Subcutaneous abdominal adipose tissue (tissue), 5 donors: ENCODE measurements around the gene KRT81.

Experiments
- H3K27ac ChIP-seq: one replicate; pipeline ENCODE4 v1.7.0; 2013; ENCODE audit warnings: low read depth, mild to moderate bottlenecking, inconsistent platforms, low read length, moderate library complexity
- H3K27me3 ChIP-seq, 5 donors: one replicate each; pipeline ENCODE4 v1.7.0; 2013; ENCODE audit warnings: low read length in 5 of 5, inconsistent platforms in 1 of 5; ENCODE audit not compliant: control insufficient read depth in 5 of 5, insufficient read depth in 4 of 5
- H3K36me3 ChIP-seq, 5 donors: one replicate each; pipeline ENCODE4 v1.7.0; 2013; ENCODE audit warnings: low read length in 5 of 5; ENCODE audit not compliant: control insufficient read depth in 5 of 5, insufficient read depth in 5 of 5
- H3K4me1 ChIP-seq, 5 donors: one replicate each; pipeline ENCODE4 v1.7.0; 2013; ENCODE audit warnings: low read length in 5 of 5, mild to moderate bottlenecking in 3 of 5, moderate library complexity in 1 of 5; ENCODE audit not compliant: control insufficient read depth in 5 of 5, insufficient read depth in 5 of 5
- H3K4me3 ChIP-seq, 5 donors: one replicate each; pipeline ENCODE4 v1.7.0; 2013; ENCODE audit warnings: low read length in 5 of 5, low read depth in 1 of 5
- H3K9ac ChIP-seq, 5 donors: one replicate each; pipeline ENCODE4 v1.7.0; 2013; ENCODE audit warnings: low read length in 5 of 5, mild to moderate bottlenecking in 4 of 5, moderate library complexity in 3 of 5
- H3K9me3 ChIP-seq, 5 donors: one replicate each; pipeline ENCODE4 v1.7.0; 2013; ENCODE audit warnings: low read length in 5 of 5; ENCODE audit not compliant: control insufficient read depth in 5 of 5
- donor health status: healthy.
- donor health status: healthy.
- donor health status: healthy.
- donor health status: healthy.
- donor health status: healthy.

Gene KRT81

DNA sequence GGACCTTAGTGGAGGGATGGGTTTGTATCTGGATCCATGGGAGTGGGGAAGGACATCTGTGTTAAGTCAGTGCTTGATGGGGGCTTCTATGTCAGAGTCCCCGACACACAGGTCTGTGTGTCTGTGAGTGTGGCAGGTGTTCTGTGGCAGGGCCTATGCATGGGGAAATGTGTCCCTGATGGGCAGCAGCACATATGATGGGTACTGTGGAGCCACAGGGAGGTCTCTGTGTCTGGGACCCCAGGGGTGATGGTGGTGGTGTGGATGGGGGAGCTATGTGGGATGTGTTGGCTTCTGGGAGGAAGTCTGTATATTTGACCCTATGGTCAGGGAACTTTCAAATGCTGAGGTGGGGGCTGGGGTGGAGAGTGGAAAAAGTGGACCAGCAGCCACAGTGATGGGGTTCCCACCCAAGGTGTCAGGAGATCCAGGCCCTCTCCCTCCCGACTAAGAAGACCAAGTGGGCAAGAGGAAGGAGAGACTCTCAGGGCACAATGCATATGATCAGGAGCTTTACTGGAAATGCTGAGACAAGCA is 41.8 kb downstream of the KRT81 start:
- Histone ChIP-seq H3K36me3 (no peaks in the 10 kb centered on the region), H3K9me3 (no peaks in the 10 kb centered on the region), H3K27ac (no peak overlapping the region), H3K27me3 (peaks cover 10 to 28% (median 21%) of the 10 kb centered on the region in 5 donors), H3K9ac (no peak overlapping the region), H3K4me3 (no peak overlapping the region), H3K4me1 (peaks cover 0 to 12% (median 5%) of the 10 kb centered on the region in 5 donors)

DNA sequence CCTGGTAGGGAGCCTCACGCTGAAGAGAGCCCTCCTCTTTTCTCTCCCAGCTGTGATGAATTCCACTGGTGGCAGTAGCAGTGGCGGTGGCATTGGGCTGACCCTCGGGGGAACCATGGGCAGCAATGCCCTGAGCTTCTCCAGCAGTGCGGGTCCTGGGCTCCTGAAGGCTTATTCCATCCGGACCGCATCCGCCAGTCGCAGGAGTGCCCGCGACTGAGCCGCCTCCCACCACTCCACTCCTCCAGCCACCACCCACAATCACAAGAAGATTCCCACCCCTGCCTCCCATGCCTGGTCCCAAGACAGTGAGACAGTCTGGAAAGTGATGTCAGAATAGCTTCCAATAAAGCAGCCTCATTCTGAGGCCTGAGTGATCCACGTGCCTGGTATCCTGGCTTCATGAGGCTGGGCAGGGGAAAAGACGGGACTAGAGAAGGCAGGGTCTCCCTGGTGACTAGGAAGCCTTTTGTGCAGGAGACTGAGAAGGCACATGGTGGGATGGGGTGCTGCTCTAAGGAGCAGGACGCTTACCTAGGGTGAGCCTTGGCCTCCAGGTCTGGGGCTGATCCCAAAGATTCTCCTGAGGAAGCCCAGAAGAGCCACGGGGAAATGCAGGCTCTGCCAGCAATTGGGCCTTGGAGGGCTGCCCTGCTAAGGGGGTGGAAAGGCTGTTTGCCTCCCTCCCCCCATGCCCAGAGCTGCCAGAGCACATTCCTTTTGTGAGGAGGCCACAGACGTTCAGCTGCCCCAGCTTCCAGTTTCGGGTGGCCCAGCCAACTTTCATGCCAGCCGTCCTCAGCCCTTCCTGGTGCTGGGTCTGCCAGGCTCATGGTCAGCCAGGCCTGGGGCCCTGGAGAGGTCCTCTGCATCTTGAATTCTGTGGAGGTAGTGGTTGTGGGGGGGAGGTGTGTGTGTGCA is 42.5 kb downstream of the KRT81 start:
- Histone ChIP-seq H3K4me1 (peaks cover 0 to 20% (median 13%) of the 10 kb centered on the region in 5 donors), H3K9ac (no peak overlapping the region), H3K27ac (no peak overlapping the region), H3K36me3 (no peaks in the 10 kb centered on the region), H3K9me3 (no peaks in the 10 kb centered on the region), H3K4me3 (no peak overlapping the region), H3K27me3 (peaks cover 10 to 28% (median 17%) of the 10 kb centered on the region in 5 donors)

DNA sequence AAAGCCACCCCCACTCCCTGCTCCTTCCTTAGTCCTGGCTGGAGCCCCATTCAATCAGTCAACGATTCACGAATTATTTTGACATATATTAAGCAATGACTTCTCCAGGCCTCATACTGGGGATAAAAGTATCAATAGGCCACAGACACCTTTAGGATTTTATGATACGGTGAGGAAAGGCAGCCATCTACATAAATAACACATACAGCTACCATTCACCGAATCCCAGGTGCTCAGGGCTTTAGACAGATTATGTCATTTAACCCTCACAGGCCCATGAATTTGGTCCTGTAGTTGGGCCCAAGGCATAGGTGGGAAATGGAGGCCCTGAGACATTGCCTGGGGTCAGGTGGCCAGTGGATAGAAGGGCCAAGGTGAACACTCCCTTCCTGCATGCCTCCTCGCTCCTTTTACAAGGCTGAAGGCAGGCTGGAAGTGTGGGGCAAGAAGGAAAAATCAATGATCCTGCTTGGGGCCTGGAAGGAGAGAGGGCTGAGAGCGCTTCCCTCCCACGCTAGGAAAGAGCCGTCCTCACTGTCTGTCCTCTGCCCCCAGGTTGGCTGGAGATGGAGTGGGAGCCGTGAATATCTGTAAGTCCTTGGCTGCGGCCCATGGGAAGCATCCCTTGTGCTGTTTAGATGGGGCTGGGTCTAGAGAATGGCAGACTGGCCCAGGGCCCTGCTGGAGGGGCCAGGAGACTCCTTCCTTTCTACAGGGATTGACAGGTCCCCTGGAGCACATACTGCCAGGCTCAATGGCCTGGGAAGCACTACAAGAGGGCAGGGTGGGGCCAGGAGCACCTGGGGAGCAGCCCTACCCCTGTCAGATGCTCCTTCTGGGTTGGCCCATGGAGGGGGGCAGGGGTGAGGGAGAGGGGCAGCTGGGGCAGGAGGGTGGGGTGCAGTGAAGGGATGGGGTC is 43.5 kb downstream of the KRT81 start:
- Histone ChIP-seq H3K27ac (no peak overlapping the region), H3K27me3 (peaks cover 10 to 29% (median 17%) of the 10 kb centered on the region in 5 donors), H3K36me3 (no peaks in the 10 kb centered on the region), H3K4me3 (no peak overlapping the region), H3K9me3 (no peaks in the 10 kb centered on the region), H3K9ac (no peak overlapping the region), H3K4me1 (peaks cover 3 to 28% (median 20%) of the 10 kb centered on the region in 5 donors)

DNA sequence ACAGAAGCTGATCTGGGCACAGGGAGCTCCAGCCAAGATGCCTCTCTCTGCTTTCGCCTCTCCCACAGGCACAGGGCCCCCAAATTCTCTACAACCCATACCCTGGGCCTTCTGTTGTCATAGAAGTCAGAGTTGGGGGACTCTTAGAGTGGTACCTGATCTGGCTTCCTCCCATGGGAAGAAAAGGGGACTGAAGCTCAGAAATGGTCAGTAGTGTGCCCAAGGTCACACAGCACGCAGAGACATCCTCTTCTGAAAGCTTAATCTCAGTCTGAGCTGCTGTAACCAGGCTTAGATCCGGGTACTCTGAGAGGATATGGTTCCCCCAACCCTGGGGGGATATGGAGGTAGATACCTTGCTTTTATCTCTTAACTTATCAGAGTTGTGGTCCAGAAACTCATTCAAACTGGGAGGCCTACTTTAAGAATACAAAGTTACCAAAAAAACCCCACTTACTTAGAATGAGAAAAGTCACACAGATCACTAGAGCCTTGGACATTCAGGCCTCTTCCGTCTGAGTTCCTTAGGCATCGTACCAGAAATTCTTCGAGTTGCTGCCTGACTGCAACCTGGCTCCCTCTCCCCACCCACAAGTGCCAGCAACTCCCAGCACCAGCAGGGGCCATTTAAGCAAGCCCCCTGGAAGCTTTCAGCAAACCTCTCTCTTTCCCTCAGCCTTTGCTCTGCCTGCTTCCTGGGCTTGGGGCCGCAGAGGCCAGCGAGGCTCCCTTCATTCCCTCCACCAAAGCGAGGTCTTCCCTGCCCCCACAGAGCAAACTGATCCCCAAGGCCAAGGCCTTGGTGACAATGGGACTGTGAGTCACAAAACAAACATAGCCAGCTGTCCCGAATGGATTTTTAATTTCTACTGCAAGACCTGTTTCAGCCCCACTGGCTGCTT is 44.4 kb downstream of the KRT81 start:
- peaks cover 3 to 28% (median 20%) of the 10 kb centered on the region in 5 donors for H3K4me1 ChIP-seq
- H3K9me3 ChIP-seq, result no peaks in the 10 kb centered on the region
- no peaks in the 10 kb centered on the region for H3K36me3 ChIP-seq
- H3K27ac ChIP-seq, result no peak overlapping the region
- peaks cover 10 to 29% (median 17%) of the 10 kb centered on the region in 5 donors for H3K27me3 ChIP-seq
- no peak overlapping the region for H3K9ac ChIP-seq
- H3K4me3 ChIP-seq, result no peak overlapping the region

DNA sequence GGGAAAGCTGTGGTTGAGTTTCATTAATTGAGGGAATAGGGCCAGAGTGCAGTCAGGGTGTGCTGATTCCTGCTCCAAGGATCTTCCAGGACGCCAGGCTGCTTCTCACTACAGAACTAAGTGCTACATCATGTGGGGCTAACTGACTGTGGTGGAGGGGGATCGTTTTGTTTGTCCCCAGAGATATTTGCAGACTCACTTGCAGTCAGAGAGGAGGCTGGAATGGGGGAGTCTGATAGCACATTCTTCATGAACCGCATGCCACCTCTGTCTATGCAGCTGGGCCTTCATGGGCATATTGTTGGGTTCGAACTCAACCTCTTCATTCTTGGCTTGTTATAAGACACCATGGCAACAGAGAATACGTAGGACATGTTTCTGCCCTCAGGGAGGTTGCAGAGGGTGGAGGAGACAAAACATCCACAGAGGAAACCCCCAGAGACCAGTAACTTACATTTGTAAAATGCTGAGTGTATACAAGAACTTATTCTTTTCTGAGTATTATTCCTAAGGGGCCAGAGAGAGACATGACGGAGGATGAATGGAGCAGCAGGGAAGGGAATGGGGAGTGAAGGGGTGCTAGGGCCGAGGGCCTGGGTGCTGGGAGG is 45.3 kb downstream of the KRT81 start:
- Histone ChIP-seq H3K9me3 (no peaks in the 10 kb centered on the region), H3K36me3 (no peaks in the 10 kb centered on the region), H3K4me3 (no peak overlapping the region), H3K27ac (no peak overlapping the region), H3K4me1 (peaks cover 3 to 28% (median 20%) of the 10 kb centered on the region in 5 donors), H3K27me3 (peaks cover 10 to 29% (median 17%) of the 10 kb centered on the region in 5 donors), H3K9ac (no peak overlapping the region)

DNA sequence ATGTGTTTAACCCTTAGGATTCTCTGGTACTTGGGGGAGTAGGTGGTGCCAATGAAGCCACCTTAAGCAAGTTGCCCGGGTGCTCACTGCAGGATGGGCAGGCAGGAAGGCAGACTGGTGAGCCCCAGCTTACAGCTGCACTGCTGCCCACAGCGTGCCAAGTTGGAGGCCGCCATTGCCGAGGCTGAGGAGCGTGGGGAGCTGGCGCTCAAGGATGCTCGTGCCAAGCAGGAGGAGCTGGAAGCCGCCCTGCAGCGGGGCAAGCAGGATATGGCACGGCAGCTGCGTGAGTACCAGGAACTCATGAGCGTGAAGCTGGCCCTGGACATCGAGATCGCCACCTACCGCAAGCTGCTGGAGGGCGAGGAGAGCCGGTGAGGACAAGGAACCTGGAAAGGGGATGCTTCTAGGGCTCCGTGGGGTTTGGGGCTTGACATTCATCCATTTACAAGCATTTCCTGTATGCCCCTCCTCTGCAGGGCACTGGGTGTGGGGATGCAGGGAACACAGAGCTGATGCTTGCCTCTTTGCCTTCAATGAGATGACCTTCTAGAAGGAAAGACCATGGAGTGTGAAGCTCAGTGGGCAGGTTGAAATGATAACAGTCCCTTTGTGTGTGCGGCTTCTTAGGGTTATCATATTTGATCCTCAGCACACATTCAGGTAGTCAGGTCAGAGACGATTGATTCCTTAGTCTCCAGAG is 45.9 kb downstream of the KRT81 start:
- Histone ChIP-seq H3K27me3 (peaks cover 7 to 25% (median 12%) of the 10 kb centered on the region in 5 donors), H3K9ac (no peak overlapping the region), H3K4me3 (no peak overlapping the region), H3K36me3 (no peaks in the 10 kb centered on the region), H3K4me1 (peaks cover 3 to 26% (median 20%) of the 10 kb centered on the region in 5 donors), H3K27ac (no peak overlapping the region), H3K9me3 (no peaks in the 10 kb centered on the region)

DNA sequence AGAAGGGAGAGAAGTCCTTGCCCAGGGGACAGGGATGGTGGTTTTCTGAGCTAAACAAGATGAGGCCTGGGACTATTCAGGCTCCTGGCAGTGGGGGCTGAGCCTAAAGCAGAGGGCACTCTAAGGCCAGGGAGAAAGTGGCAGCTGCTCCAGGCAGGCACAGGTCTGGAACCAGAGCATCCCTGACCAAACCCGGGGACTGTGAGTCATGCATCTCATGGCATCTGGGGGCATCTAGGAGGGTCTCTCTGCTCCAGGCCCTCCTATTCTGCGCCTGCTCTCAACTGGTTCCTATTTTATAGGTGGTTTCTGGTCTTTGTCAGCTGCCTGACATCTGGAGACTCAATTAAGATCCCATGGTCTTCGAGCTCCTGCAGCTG is 46.7 kb downstream of the KRT81 start:
- no peak overlapping the region for H3K4me3 ChIP-seq
- no peaks in the 10 kb centered on the region for H3K9me3 ChIP-seq
- no peak overlapping the region for H3K9ac ChIP-seq
- H3K27ac ChIP-seq, result no peak overlapping the region
- H3K27me3 ChIP-seq, result peaks cover 0 to 17% (median 4%) of the 10 kb centered on the region in 5 donors
- H3K36me3 ChIP-seq, result no peaks in the 10 kb centered on the region
- H3K4me1 ChIP-seq, result peaks cover 3 to 20% (median 20%) of the 10 kb centered on the region in 5 donors

DNA sequence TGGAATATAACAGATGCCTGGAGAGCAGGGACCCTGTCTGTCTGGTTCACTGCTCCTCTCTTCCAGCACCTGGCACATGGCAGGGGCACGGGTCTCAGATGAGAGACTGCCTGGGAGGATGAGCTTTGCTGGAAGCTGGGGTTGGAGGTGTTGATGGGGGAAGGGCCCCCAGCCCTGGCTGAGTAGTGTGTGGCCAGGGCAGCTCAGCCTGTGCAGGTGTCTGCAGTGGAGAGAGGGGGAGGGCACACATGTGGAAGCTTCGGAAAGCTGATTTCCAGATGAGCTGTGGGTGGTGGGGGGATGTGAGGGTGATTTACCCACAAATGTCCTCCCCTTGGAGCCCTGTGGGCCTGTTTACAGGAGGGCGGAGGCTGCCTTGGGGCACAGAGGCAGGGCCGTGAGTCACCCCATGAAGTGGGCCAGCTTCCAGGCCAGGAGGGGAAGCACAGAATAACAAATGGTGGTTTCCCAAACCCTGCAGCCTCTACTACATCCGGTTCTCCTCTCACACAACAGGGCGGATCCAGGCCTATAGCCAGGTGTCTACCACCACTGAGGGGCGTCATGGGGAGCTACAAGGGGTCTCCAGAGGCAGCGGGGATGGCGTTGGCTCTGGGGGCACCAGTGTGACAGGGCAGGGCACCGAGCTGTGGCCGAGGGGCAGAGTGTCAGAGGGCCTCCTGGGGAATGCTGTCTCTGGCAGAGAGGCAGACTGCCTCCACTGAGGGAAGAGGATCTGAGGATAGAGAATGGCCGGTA is 47.3 kb downstream of the KRT81 start:
- peaks cover 0 to 13% (median 0%) of the 10 kb centered on the region in 5 donors for H3K27me3 ChIP-seq
- H3K9ac ChIP-seq, result no peak overlapping the region
- H3K4me1 ChIP-seq, result peaks cover 3 to 20% (median 19%) of the 10 kb centered on the region in 5 donors
- no peaks in the 10 kb centered on the region for H3K36me3 ChIP-seq
- H3K4me3 ChIP-seq, result no peak overlapping the region
- H3K27ac ChIP-seq, result no peak overlapping the region
- H3K9me3 ChIP-seq, result no peaks in the 10 kb centered on the region
